ENCODE data around the gene PRMT7.

DNA sequence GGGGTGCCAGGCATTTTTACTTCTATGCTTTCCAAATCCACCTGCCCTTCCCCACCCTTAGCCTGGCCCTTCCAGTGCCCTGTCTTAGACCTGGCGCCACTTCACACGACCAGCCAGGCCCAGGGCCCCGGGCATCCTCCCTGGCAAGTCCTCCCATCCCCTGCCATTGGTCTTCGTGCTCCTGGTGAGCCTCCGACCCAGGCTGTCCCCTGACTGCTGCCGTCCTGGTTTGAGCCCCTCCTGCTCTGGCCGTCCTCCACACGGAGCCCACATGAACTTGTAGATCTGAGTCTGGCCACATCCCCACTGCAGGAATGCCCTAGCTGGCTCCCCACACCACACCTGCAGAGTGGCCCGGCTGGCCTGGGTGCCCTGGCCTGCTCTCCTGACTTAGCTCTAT, 44.0 kb downstream of the PRMT7 start:
- TF ChIP-seq POLR2A (IDR thresholded peaks at IDR 0.05) (no peak), CTCF (IDR thresholded peaks at IDR 0.05) (no peak)
